BJ (cell line): ENCODE results near the gene STT3B. TPM values are rescaled to one million over a fixed set of nuclear protein-coding genes. Genes with fewer than 3 reads are reported as not detected.

Source experiments
- CTCF ChIA-PET: fragments of 350-600 bp; formaldehyde crosslinking; extraction: SDS; loops from one replicate; lab custom pipeline; 2021; ENCODE audit warnings: antibody characterized with exemption, inconsistent platforms; lab: Yijun Ruan, JAX
- POLR2A ChIA-PET: fragments of 300-600 bp; sonication (Branson Sonifier 250); formaldehyde crosslinking; extraction: SDS; loops from one replicate; lab custom pipeline; 2021; ENCODE audit warnings: antibody characterized with exemption; lab: Charles Lee
- DNase-seq: peaks from one replicate; pipeline ENCODE4 v3.0.0-alpha.2; 2011; ENCODE audit warnings: low read depth
- H3K27me3 ChIP-seq: 2 replicates; pipeline ENCODE4 v1.6.0; 2011; ENCODE audit warnings: low read length; ENCODE audit not compliant: control insufficient read depth, insufficient read depth
- H3K36me3 ChIP-seq: 2 replicates; pipeline ENCODE4 v1.5.1; 2011; ENCODE audit warnings: low read length; ENCODE audit not compliant: control insufficient read depth, insufficient read depth
- H3K4me3 ChIP-seq: 2 replicates; pipeline ENCODE4 v1.5.1; 2011; ENCODE audit warnings: low read depth, mild to moderate bottlenecking, control low read depth, low read length
- polyA plus RNA-seq: library from polyadenylated mRNA; depleted of rRNA; stranded (reverse); fragments of >200 nt; gene quantifications from 2 replicates; pipeline ENCODE4 v1.2.3, GENCODE V29; 2011
- TF ChIP-seq, protein P1 (sequence below): IDR thresholded peaks from 2 replicates; pipeline ENCODE4 v1.5.1; 2011; ENCODE audit warnings: low read depth, mild to moderate bottlenecking, control low read depth, inconsistent platforms, low read length, moderate library complexity; ENCODE audit not compliant: insufficient read depth

STT3B gene
- polyA plus RNA-seq, 1 experiment: 39.7 TPM

DNA sequence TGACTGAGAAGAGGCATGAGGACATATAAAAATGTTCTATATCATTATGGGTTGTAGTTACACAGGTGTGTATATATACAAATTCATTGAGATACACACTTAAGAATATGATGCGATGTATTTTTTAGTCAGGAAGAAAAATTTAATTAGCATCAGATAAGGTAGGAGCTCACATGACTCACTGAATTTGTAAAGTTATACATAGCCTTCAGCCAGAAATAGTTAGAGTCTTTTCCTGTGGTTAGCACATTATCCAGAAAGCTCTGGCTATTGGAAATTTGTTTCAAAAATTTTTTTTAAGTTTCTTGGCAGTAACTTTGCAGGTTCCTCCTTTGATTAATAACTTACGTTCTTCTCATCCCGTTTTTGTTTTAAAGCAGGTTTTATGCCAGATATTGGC, 88.6 kb downstream of the STT3B start:
- H3K4me3 ChIP-seq: no peak overlapping the region
- POLR2A ChIA-PET: no interaction called here
- H3K36me3 ChIP-seq: no peaks in the 10 kb centered on the region; the same call in 1 of the 2 replicates
- DNase-seq: no peak
- CTCF ChIA-PET: no interaction called here
- TF ChIP-seq, protein P1, sequence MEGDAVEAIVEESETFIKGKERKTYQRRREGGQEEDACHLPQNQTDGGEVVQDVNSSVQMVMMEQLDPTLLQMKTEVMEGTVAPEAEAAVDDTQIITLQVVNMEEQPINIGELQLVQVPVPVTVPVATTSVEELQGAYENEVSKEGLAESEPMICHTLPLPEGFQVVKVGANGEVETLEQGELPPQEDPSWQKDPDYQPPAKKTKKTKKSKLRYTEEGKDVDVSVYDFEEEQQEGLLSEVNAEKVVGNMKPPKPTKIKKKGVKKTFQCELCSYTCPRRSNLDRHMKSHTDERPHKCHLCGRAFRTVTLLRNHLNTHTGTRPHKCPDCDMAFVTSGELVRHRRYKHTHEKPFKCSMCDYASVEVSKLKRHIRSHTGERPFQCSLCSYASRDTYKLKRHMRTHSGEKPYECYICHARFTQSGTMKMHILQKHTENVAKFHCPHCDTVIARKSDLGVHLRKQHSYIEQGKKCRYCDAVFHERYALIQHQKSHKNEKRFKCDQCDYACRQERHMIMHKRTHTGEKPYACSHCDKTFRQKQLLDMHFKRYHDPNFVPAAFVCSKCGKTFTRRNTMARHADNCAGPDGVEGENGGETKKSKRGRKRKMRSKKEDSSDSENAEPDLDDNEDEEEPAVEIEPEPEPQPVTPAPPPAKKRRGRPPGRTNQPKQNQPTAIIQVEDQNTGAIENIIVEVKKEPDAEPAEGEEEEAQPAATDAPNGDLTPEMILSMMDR: no peak
- H3K27me3 ChIP-seq: no peaks in the 10 kb centered on the region

DNA sequence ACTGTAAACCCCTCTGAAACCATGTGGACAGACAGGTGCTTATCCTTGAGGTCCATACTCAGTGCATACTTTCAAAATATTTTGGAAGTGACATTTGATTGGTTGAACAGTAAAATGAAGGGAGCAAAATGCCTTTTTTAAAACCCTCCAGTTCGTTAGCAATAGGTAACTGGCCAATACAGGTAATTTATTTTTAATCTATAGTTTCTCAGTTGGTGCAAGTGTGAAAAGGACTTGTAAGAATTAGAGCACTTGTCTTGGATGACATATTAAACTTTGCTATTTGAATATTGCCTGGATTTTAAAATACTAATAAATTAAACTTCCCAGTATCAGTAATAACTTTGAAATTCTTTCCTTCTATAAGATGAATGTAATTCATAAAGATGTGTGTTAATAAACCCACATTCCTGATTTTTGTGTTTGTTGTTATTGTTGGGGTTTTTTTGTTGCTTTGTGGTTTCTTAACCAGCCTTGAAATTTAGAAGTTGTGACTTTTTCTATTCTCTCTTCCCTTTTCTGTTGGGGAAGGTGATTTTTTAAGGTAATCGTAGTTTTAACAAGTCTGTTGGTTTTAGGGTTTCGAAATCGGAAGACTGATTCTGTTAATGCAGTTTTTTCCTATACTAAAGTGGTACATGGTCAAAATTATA, 90.0 kb downstream of the STT3B start:
- TF ChIP-seq, protein P1: no peak
- POLR2A ChIA-PET: no interaction called here
- H3K4me3 ChIP-seq: no peak overlapping the region
- DNase-seq: no peak
- no peaks in the 10 kb centered on the region for H3K27me3 ChIP-seq
- CTCF ChIA-PET: interaction anchor here (0.7 kb wide), 1 partner anchor 11 kb away, joined by 3 read pairs; no protein-coding TSS in a partner anchor
- H3K36me3 ChIP-seq: no peaks in the 10 kb centered on the region; the same call in 1 of the 2 replicates

DNA sequence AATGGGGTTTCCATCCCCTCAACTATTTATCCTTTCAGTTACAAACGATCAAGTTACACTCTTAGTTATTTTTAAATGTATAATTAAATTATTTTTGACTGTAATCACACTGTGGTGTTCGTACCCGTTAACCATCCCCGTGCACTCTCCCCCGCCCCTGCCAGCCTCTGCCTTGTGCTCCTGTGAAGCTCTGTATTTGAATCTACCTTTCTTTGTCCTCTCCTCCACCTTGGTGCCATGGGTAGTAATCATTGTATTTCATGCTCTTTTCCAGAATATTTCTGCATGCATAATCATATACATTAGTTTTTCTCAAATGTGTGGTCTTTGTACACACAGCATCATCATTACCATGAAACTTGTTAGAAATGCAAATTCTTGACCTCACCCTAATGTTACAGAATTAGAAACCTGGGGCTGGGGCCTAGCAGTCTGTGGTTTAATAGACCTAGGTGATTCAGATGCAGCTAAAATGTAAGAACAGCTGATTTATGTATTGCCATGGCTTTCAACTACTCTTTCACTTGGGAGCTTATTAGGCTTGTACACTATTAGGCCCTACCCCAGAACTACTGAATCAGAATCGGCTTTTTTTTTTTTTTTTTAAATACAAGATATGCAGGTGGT, 91.5 kb downstream of the STT3B start:
- H3K4me3 ChIP-seq: no peak overlapping the region
- POLR2A ChIA-PET: no interaction called here
- TF ChIP-seq, protein P1: no peak
- H3K36me3 ChIP-seq: no peaks in the 10 kb centered on the region; the same call in 1 of the 2 replicates
- DNase-seq: no peak
- H3K27me3 ChIP-seq: no peaks in the 10 kb centered on the region
- CTCF ChIA-PET: interaction anchor here (1.8 kb wide), 1 partner anchor 10 kb away, joined by 5 read pairs; no protein-coding TSS in a partner anchor

DNA sequence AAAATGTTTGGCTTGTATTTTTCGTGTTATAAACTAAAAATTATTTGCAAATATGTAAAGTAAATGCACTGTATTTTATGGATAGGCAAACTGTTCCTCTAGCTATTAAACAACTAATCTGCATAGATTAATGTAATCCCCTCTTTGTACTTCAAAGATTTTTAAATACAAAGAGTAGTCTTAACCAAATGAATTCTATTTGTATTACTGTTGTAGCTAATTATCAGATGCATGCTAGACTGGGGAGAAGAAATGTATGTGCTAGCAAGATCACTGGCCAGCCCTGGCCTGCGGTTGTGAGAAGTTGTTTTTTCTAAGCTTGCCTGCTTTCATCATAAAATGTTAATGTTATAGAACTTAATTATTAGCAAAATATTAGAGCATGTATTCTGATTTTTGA, 92.6 kb downstream of the STT3B start:
- DNase-seq: no peak
- Histone ChIP-seq H3K27me3 (no peaks in the 10 kb centered on the region), H3K36me3 (no peaks in the 10 kb centered on the region; the same call in 1 of the 2 replicates), H3K4me3 (no peak overlapping the region)
- TF ChIP-seq, protein P1: no peak
- CTCF ChIA-PET: interaction anchor here (1.8 kb wide), 1 partner anchor 11 kb away, joined by 5 read pairs; no protein-coding TSS in a partner anchor
- POLR2A ChIA-PET: no interaction called here

DNA sequence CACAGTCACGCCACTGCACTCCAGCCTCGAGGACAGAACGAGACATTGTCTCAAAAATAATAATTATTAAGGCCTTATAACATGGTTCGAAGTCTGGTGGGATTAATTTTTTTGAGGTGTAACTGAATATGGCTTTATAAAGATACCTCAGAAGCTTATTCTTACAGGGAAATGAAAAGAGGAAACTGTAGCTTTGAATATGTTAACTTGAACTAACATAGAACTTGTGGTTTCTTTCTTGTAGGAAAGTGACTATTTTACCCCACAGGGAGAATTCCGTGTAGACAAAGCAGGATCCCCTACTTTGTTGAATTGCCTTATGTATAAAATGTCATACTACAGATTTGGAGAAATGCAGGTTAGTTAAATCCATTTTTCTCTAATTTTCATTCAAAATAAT, 96.3 kb downstream of the STT3B start:
- DNase-seq: no peak
- no peaks in the 10 kb centered on the region for H3K27me3 ChIP-seq
- TF ChIP-seq, protein P1: no peak
- no peak overlapping the region for H3K4me3 ChIP-seq
- no peaks in the 10 kb centered on the region; the same call in 1 of the 2 replicates for H3K36me3 ChIP-seq
- ChIA-PET CTCF (interaction anchor here (0.8 to 1.0 kb wide), 2 partner anchors 9 to 10 kb away, joined by 3 read pairs; no protein-coding TSS in a partner anchor), POLR2A (no interaction called here)
